Upper lobe of left lung (tissue), 6 donors: Measurements from ENCODE around the gene NAP1L5. TPM values are rescaled to one million over a fixed set of nuclear protein-coding genes. Genes with fewer than 3 reads are reported as not detected.
A peak's percentile ranks its signal among the peaks of the same experiment; 100 is the strongest.

Experiments used
- ATAC-seq, 2 donors: fragments of 200-7000 bp; cut with Tn5 transposase; one replicate each; pipeline ENCODE4 v1.9.1; 2022; ENCODE audit warnings: mild to moderate bottlenecking in 2 of 2, moderate library complexity in 2 of 2; ENCODE audit not compliant: low FRiP score in 2 of 2
- DNase-seq, 2 donors: peaks; one replicate each; pipeline ENCODE4 v3.0.0-alpha.2; 2019 to 2020
- H3K27ac ChIP-seq, 4 donors: fragments of 200-600 bp; sonication (generic); one replicate each; pipeline ENCODE4 v1.5.1; 2016 to 2019
- H3K27me3 ChIP-seq, 4 donors: fragments of 200-600 bp; sonication (generic); one replicate each; pipeline ENCODE4 v1.5.1; 2017 to 2019
- H3K36me3 ChIP-seq, 4 donors: fragments of 200-600 bp; sonication (generic); one replicate each; pipeline ENCODE4 v1.5.1; 2016 to 2019
- H3K4me1 ChIP-seq, 4 donors: fragments of 200-600 bp; sonication (generic); one replicate each; pipeline ENCODE4 v1.5.1; 2018 to 2019
- H3K4me3 ChIP-seq, 4 donors: fragments of 200-600 bp; sonication (generic); one replicate each; pipeline ENCODE4 v1.5.1; 2017 to 2019; ENCODE audit warnings: mild to moderate bottlenecking in 2 of 4, moderate library complexity in 1 of 4
- H3K9me3 ChIP-seq, 4 donors: fragments of 200-600 bp; sonication (generic); one replicate each; pipeline ENCODE4 v1.5.1; 2018 to 2019
- CTCF ChIP-seq, 6 experiments: fragments of 450-650 bp in 4 of 6; fragments of 200-600 bp in 2 of 6; sonication (generic) in 2 of 6; IDR thresholded peaks; one replicate each; pipeline ENCODE4 v1.5.1; 2016 to 2019; ENCODE audit warnings: antibody characterized with exemption in 6 of 6
- EP300 ChIP-seq, 4 donors: sonication (generic); formaldehyde crosslinking; IDR thresholded peaks; one replicate each; pipeline ENCODE4 v1.5.1; 2017; ENCODE audit warnings: antibody characterized with exemption in 4 of 4, control low read depth in 2 of 4
- POLR2A ChIP-seq, 4 donors: fragments of 450-650 bp; IDR thresholded peaks; one replicate each; pipeline ENCODE4 v1.5.1; 2016 to 2017; ENCODE audit warnings: antibody characterized with exemption in 4 of 4, mild to moderate bottlenecking in 2 of 4
- POLR2AphosphoS5 ChIP-seq, 2 donors: sonication (generic); formaldehyde crosslinking; IDR thresholded peaks; one replicate each; pipeline ENCODE4 v1.5.1; 2017; ENCODE audit warnings: antibody characterized with exemption in 2 of 2
- WGBS, 2 donors: methylation state at CpG; one replicate each; pipeline ENCODE4 v1.1.5; 2017 to 2018; 5-methylcytosine and 5-hydroxymethylcytosine counted together
- total RNA-seq, 6 donors: library from RNA; depleted of rRNA in 4 of 6; stranded (reverse); fragments of >200 nt in 4 of 6; gene quantifications; one replicate each; pipeline versions ENCODE4 v1.1.0 to v1.2.1, GENCODE V29; 2016 to 2021
- donor health status: DM: no; HTN: no; CAD: no; lungs with moderate emphysema.
- donor health status: DM: no; HTN: yes; CAD: no; lungs with severe emphysema.

The NAP1L5 gene
- total RNA-seq, 6 donors from 2014 or later, result 1.5 to 3.0 (median 2.8) TPM; not detected in 1

GRCh38 chr4:88709989-88710388 is 12.4 kb upstream of the NAP1L5 start:
- no peak for TF ChIP-seq POLR2A (IDR thresholded peaks at IDR 0.05)
- no peak for TF ChIP-seq CTCF (IDR thresholded peaks at IDR 0.05)
- Histone ChIP-seq H3K27me3 (no peaks in the 10 kb centered on the region), H3K36me3 (peaks cover 0 to 67% (median 18%) of the 10 kb centered on the region in 4 donors), H3K4me3 (no peak overlapping the region), H3K4me1 (no peaks in the 10 kb centered on the region), H3K27ac (no peak overlapping the region), H3K9me3 (no peaks in the 10 kb centered on the region)
- ATAC-seq (no peak), DNase-seq (no peak)
- 100% methylated on average over 1 of the region's 1 CpG for WGBS, 2 donors

- H3K4me1 ChIP-seq, result no peaks in the 10 kb centered on the region
- ATAC-seq, result peak; percentile 61 to 83
- H3K9me3 ChIP-seq, result no peaks in the 10 kb centered on the region
- no peaks in the 10 kb centered on the region for H3K27me3 ChIP-seq
- H3K4me3 ChIP-seq, result no peak overlapping the region
- H3K27ac ChIP-seq, result no peak overlapping the region
- H3K36me3 ChIP-seq, result peaks cover 5 to 77% (median 26%) of the 10 kb centered on the region in 4 donors
- WGBS, 2 donors, result 50 to 59% methylated on average over 9 of the region's 9 CpGs
- TF ChIP-seq CTCF (IDR thresholded peaks at IDR 0.05) (peak in 5 of 6 experiments; percentile 19 to 58 (median 51)), POLR2A (IDR thresholded peaks at IDR 0.05) (no peak), EP300 (IDR thresholded peaks at IDR 0.05) (no peak), POLR2AphosphoS5 (IDR thresholded peaks at IDR 0.05) (no peak)
- no peak for DNase-seq
These were observed 8.9 kb upstream of the NAP1L5 start for GRCh38 chr4:88706574-88706973.

GRCh38 chr4:88705805-88706492 is 8.3 kb upstream of the NAP1L5 start:
- H3K4me1 ChIP-seq, result no peaks in the 10 kb centered on the region
- DNase-seq (no peak), ATAC-seq (no peak)
- 74 to 76% methylated on average over 3 of the region's 3 CpGs for WGBS, 2 donors
- no peak overlapping the region for H3K27ac ChIP-seq
- no peak overlapping the region for H3K4me3 ChIP-seq
- H3K9me3 ChIP-seq, result no peaks in the 10 kb centered on the region
- no peak for TF ChIP-seq CTCF (IDR thresholded peaks at IDR 0.05)
- no peak for TF ChIP-seq POLR2A (IDR thresholded peaks at IDR 0.05)
- TF ChIP-seq EP300 (IDR thresholded peaks at IDR 0.05), result no peak
- TF ChIP-seq POLR2AphosphoS5 (IDR thresholded peaks at IDR 0.05), result no peak
- H3K36me3 ChIP-seq, result peaks cover 5 to 74% (median 25%) of the 10 kb centered on the region in 4 donors
- no peaks in the 10 kb centered on the region for H3K27me3 ChIP-seq

GRCh38 chr4:88705223-88705622 is 7.6 kb upstream of the NAP1L5 start:
- TF ChIP-seq CTCF (IDR thresholded peaks at IDR 0.05) (no peak), POLR2A (IDR thresholded peaks at IDR 0.05) (no peak), POLR2AphosphoS5 (IDR thresholded peaks at IDR 0.05) (no peak), EP300 (IDR thresholded peaks at IDR 0.05) (no peak)
- no peak overlapping the region for H3K27ac ChIP-seq
- H3K9me3 ChIP-seq, result no peaks in the 10 kb centered on the region
- H3K27me3 ChIP-seq, result no peaks in the 10 kb centered on the region
- no peaks in the 10 kb centered on the region for H3K4me1 ChIP-seq
- H3K36me3 ChIP-seq, result peaks cover 5 to 72% (median 18%) of the 10 kb centered on the region in 4 donors
- ATAC-seq (no peak), DNase-seq (no peak)
- H3K4me3 ChIP-seq, result no peak overlapping the region

DNA sequence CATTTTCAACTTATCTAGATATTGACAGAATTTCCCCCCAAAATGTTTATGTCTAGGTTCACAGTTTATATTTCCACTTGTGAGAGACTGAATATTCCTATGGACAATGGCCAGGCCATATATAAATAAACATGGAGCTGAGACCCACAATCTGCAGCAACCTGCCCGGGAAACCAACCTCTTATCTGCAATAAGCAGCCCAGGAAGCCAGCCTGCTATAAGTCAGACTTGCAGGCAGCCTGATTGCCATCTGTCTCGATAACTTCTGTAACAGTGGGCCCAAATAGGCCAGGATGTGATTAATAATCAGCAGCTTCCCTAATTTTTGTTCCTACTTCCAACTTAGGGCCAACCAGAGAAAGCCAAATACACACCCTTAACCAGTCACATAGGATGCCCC is 5.2 kb upstream of the NAP1L5 start:
- 68 to 79% methylated on average over 2 of the region's 2 CpGs for WGBS, 2 donors
- TF ChIP-seq POLR2AphosphoS5 (IDR thresholded peaks at IDR 0.05) (no peak), CTCF (IDR thresholded peaks at IDR 0.05) (no peak)
- ATAC-seq, result no peak

More for the DNA sequence above, 5.2 kb upstream of the NAP1L5 start:
- no peak for DNase-seq
- Histone ChIP-seq H3K27ac (no peak overlapping the region), H3K27me3 (no peaks in the 10 kb centered on the region), H3K4me1 (no peaks in the 10 kb centered on the region), H3K4me3 (no peak overlapping the region), H3K36me3 (peaks cover 5 to 60% (median 18%) of the 10 kb centered on the region in 4 donors), H3K9me3 (no peaks in the 10 kb centered on the region)
